NAMALWA (cell line): ENCODE measurements around the gene COL24A1.
"Not testable (repeated sequence)": the region's sequence is repeated elsewhere in the genome, so short reads cannot be mapped to it uniquely, and the experiment has no call there.

Experiments used
- DNase-seq: peaks from one replicate; pipeline ENCODE4 v3.0.0-alpha.2; 2015; ENCODE audit warnings: low spot score

Gene COL24A1

DNA sequence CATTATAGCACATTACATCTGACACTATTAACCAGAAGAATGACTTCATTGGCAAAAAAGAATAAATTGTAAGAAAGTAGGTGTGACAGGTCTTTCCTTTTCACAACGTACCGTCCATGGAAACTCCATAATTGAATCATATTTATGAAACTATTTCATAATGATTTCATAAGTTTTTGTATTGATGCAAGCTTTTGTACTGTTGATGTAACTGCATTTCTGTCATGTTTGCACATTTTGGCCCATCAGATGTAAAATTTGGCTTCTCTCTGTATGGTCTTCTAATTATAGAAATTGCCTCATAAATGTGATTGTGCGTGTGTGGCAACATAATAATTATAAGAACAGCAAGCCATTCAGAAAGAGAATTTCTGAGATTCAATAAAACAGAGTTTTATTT is 267.7 kb downstream of the COL24A1 start:
- no peak for DNase-seq

- peak; percentile 5 for DNase-seq
These were observed 272.1 kb downstream of the COL24A1 start for GRCh38 chr1:85884372-85885035.

DNA sequence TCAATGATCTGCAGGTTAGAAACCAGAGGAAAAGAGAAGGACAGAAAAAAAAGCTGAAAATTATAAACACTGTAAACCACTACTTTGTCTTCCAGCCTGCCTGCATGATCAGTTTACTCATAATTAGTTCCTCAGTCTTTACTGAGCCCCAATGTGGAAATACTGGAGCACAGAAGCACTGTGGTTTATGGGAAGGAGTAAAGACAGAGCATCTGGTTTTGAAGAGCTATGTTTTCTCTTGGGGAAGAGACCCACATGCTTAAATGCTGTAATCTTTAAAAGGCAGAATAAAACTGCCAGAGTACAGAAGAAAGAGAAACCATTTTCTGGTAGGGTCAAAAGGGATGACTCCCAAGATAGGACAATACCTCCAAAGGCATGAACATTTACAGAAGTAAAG is 289.4 kb downstream of the COL24A1 start:
- no peak for DNase-seq

- no peak for DNase-seq
These were observed 291.4 kb downstream of the COL24A1 start for GRCh38 chr1:85865213-85865612.

- no peak for DNase-seq
These were observed 291.8 kb downstream of the COL24A1 start for GRCh38 chr1:85864727-85865126.

DNA sequence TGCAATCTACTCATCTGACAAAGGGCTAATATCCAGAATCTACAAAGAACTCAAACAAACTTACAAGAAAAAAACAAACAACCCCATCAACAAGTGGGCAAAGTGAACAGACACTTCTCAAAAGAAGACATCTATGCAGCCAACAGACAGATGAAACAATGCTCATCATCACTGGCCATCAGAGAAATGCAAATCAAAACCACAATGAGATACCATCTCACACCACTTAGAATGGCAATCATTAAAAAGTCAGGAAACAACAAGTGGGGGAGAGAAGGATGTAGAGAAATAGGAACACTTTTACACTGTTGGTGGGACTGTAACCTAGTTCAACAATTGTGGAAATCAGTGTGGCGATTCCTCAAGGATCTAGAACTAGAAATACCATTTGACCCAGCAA is 292.9 kb downstream of the COL24A1 start:
- DNase-seq = not testable (repeated sequence)

GRCh38 chr1:85862456-85862855 is 294.1 kb downstream of the COL24A1 start:
- no peak for DNase-seq

DNA sequence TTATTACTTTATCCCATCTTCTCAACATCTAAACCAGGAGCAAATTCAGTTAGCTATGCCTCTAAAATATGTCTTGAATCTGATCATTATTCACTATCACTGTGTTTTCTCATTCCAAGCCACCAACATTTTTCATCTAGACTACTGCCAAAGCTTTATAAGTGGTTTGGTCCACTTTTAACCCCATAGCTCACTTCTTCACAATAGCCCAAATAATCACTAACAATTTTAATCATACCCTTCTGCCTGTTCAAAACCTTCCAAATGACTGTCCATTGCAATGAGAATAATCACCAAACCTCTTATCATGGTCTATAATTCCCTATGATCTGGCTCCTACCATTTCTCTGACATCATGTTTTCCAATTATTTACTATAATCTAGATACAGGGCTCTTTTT is 298.6 kb downstream of the COL24A1 start:
- DNase-seq = no peak

DNA sequence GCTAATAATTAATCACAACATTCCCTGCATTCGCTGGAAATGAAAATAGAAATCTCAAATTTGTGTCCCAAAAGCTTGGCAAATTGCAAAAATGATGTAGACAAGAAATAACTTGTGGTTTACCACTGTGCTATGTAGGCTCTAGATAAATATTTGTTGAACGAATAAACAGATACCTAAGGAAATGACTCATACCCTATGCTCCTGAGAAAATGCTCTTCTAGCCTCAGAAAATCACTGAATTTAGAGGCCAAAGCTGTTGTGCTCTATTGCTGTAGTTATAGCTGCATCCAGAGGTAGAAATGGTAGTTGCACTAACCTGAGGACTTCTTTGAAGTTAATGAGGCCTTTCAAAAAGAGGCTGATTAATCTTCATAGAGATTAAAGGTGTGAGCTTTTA is 306.3 kb downstream of the COL24A1 start:
- DNase-seq = no peak

- DNase-seq = no peak
These were observed 306.9 kb downstream of the COL24A1 start for GRCh38 chr1:85849660-85850059.

DNA sequence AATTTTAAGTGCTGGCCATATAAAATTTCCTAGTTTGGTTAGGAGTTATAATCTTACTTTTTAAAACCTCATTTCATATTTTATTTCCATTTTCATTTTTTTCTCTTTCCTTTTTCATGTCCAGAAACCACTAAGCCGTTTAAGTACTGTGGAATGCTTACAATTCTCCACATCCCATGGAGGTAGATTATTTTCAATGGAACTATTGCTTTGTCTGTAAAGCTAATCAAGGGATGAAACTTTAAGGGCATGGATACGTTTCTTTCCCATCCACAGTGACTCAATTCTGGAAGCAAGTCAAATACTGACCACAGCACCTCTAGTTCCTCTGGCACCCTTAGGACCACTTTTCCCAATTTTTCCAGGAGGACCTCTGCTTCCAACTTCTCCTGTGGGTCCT is 309.2 kb downstream of the COL24A1 start:
- no peak for DNase-seq

DNA sequence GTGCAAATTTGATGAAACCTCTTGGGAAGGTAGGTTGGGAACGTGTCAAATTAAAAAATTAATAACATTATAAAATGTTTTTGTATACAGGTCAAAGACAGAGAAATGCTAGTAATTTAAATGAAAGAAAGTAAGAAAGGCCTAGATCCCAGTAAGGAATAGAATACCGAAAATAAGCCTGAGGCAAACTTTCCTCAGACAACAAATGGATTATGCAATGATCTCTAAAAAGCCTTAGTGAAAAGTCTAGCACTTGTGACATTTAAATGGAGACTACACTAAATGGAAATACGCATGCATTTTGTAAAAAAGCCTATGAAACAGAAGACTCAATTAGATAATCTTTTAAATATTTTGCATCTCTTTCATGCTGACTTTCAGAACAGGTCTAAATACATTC is 309.9 kb downstream of the COL24A1 start:
- DNase-seq = no peak

GRCh38 chr1:85839459-85839858 is 317.1 kb downstream of the COL24A1 start:
- no peak for DNase-seq

DNA sequence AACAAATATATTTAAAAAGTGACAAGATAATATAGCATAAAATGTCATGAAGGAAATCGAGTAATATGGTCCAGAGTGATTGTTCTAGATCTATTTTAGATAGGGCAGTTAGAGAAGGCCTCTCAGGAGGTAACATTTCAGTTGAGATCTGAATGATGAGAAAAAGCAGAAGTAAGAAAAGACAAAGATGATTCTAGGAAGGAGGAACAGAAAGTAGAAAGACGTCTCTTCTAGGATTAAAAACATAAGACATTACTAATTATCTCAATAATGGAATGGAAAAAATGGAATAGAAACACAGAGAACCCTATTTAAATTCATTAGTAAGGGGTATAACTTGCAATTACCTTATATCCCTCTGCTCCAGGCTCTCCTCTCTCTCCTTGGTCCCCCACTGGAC is 318.3 kb downstream of the COL24A1 start:
- DNase-seq = peak; percentile 27

- no peak for DNase-seq
These were observed 319.8 kb downstream of the COL24A1 start for GRCh38 chr1:85836736-85837135.

- not testable (repeated sequence) for DNase-seq
These were observed 323.4 kb downstream of the COL24A1 start for GRCh38 chr1:85833165-85833564.

DNA sequence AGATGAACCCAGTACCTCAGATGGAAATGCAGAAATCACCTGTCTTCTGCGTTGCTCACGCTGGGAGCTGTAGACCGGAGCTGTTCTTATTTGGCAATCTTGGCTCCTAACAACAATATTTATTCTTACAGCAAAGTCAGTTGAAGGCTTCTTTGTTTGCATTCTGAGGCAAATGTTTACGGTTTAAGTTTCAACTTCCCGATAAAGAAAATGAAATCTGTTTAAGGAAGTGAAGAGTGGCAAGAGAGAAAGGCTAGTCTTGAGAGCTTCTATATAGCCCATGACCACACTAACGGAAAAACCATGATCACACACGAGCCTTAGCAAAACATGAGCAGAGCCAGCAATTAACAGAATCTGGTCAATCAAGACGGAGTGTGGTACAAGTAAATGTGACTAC is 325.7 kb downstream of the COL24A1 start:
- DNase-seq = no peak

DNA sequence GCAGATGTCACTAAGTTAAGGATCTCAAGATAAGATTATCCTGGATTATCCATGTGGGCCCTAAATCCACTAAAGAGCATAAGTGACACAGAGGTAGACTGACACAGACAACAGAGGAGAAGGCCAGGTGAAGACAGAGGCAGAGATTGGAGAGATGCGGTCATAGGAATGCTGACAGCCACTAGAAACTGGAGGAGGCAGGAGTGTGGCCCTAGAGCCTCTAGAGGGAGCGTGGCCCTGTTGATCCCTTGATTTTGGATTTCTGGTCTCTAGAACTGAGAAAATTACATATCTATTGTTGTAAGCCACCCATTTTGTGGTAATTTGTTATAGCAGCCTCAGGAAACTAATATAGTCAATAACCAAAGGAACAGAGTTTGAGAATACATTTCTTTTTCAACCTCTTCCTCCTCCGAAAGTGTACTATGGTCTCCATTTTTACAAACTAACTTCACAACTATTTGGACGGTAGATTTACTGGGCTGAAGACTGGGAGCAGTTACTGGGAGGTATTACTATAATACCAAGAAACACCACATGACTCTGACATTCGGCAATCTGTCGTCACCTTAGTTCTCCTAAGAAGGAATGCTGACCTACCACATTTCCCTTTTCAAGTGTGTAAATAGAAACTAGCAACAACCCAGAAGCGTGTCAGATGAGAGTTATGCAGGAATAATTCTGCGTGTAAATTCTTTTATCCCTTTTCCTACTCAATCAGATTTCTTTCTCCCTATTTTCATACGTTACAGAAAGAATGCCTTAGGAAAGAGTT is 332.3 kb downstream of the COL24A1 start:
- no peak for DNase-seq

GRCh38 chr1:85822696-85823095 is 333.9 kb downstream of the COL24A1 start:
- DNase-seq = no peak

DNA sequence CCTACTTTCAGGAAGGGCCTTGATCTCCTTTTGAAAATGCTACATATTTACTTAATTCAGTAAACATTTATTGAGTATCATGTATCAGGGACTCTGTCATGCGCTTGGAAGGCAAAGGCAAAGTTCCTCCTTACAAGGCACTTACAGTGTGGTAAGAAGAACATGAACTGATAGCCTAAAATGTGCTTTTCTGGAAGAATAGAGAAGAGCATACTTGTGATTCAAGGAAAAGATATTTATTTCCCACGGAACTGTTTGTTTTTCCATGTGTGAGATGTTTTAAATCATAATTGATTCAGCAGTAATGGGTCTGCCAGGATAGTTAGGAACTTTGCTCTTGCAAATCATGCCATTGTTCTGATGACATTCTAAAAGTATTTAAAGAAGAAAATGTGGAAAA is 338.2 kb downstream of the COL24A1 start:
- no peak for DNase-seq

GRCh38 chr1:85816606-85817005 is 340.0 kb downstream of the COL24A1 start:
- DNase-seq = no peak

DNA sequence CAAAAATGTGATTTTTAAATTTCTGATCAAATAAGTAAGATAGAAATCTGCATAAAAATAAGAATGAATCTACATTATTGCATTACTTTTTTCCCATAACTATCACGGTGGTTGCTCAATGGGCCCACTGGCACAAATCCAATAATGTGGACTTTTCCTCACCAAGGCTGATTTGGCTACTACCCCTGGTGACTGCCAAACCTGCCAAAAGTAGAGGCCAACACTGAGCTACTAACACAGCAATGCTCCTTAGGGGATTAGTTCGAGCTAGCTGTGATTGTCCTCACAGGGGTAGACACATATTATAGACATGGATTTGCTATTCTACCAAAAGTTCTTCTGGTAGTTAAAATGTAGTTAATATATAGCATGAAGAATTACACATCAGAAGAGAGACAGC is 340.7 kb downstream of the COL24A1 start:
- no peak for DNase-seq

DNA sequence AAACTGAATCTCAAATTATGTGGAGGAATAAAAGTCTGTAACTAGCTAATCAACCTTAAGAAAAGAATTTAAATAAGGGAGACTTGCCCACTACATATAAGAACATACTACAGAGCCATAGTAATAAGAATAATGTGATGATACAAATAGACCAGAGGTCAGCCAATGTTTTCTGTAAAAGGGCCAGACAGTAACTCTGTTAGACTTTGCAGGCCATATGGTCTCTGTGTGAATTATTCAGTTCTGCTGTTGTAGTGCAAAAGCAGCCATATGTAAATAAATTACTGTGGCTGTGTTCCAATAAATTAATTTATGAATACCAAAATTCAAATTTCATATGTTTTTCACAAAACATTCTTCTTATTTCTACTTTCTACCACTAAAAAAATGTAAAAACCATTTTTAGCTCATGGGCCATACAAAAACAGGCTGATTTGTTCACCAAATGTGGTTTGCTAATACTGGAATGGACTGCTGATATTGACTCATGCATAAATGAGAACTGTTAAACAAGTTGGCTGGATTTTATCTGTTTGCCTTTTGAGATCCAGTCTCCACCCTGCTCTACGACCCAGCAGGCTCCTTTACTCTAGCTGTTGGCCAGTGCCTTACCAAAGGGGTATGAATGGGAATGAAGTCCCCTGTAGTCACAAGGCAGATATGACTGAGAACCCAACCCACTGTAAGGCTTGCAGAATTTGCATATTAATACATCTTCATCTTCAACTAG is 350.2 kb downstream of the COL24A1 start:
- DNase-seq = no peak
